LNCAP (cell line): ENCODE results near the gene RPS10.

Source experiments
- CTCF ChIP-seq: fragments of 450-650 bp; IDR thresholded peaks from 2 replicates; pipeline ENCODE4 v1.5.1; 2017; ENCODE audit warnings: mild to moderate bottlenecking

Gene RPS10

GRCh38 chr6:34424200-34425131, 1.4 kb downstream of the RPS10 start:
- no peak for TF ChIP-seq CTCF

GRCh38 chr6:34423254-34423653, 2.6 kb downstream of the RPS10 start:
- TF ChIP-seq CTCF = no peak

- TF ChIP-seq CTCF = no peak
These were observed 7.5 kb downstream of the RPS10 start for GRCh38 chr6:34418367-34418766.

GRCh38 chr6:34416877-34417371, 8.9 kb downstream of the RPS10 start:
- no peak for TF ChIP-seq CTCF

- peak; percentile 68 for TF ChIP-seq CTCF
These were observed 10.6 kb downstream of the RPS10 start for GRCh38 chr6:34414999-34415858.

GRCh38 chr6:34412643-34413214, 13.1 kb downstream of the RPS10 start:
- no peak for TF ChIP-seq CTCF

GRCh38 chr6:34412016-34412415, 13.9 kb downstream of the RPS10 start:
- TF ChIP-seq CTCF = no peak
